ENCODE data around the gene DYNLT3.

Gene DYNLT3

GRCh38 chrX:37840931-37841330 is 6.4 kb downstream of the DYNLT3 start:
- no peak for DNase-seq (ENCODE audit: low spot score)

DNA sequence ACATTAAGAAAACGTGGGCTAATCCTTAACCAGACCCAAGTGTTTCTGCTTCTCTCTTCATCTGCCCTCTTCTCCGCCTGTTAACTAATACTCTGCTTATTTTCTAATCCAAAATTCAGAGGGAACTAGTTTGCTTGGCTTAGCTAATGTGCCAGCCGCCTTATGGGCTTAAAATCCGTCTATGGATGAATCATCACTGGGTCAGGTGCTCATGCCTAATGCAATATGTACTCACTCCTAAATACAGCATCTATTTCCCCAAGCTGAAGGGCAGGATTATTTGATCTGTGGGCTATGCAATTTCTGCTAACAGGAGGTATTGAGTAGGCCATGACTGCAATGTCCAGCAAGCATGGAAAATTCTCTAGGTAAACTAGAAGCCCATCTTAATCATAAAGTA is 12.4 kb downstream of the DYNLT3 start:
- DNase-seq (ENCODE audit: low spot score): no peak

DNA sequence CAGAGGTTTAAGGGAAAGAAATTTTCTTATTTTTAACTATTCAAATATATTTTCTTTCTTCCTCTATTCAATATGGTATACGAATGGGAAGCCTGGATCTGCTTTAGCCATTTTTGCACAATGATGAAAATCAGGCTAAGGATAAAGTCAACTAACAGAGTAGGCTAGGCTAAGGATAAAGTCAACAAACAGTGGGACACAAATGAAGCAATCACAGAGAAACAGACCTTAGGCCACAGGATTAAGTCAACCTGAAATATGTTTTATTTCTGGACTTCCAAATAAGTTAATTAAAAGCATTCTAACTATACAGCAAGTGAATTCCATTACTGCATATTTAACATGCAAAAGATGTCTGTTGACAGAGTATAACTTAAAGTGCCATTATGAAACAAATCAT is 17.0 kb downstream of the DYNLT3 start:
- no peak for DNase-seq (ENCODE audit: low spot score)

DNA sequence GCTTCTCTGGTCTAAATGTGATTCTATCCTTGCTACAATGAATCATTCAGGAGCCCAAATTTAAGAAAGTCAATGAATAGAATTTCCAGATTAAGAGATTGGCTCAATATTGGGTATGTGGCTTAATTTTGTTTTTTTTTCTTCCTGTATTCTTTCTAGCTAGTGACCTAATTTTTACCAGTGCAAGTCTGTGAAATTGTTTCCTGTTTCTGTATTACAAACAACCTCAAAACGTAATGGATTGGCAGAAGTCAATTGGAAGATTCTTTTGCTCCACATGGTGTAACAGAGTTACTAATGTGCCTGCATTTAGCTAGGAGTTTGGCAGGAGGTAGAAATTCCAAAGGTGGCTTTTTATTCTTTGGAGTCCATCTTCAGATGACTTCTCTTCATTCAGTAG is 17.6 kb downstream of the DYNLT3 start:
- no peak for DNase-seq (ENCODE audit: low spot score)

DNA sequence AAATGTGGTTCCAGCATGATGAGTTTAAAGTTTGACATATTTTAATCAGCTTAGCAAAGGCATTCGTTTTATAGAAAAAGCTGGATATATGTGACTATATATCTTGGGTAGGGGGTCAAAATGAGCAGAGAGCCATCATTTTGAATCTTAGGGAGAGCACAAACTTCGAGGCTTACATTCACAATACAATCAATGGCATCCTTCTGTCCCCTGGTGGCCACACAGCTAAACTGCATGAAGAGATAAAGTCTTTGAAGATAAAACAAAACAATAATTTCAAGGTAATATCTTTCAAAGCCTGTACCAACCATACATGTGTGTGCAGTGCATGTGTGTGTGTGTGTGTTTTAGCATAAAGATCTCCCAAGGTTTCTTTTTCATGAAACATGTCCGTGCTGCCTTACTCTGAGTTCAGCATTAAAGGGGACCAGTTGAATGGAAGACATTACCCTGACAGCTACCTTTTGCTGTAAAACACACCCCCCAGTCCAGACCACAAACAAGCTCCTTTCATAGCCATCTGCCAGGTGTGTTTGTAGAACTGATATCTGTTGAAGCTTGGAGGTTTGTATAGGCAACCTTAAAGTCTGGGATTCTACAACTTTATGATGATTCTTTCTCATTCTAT is 22.0 kb downstream of the DYNLT3 start:
- peak; percentile 60 for DNase-seq (ENCODE audit: low spot score)

DNA sequence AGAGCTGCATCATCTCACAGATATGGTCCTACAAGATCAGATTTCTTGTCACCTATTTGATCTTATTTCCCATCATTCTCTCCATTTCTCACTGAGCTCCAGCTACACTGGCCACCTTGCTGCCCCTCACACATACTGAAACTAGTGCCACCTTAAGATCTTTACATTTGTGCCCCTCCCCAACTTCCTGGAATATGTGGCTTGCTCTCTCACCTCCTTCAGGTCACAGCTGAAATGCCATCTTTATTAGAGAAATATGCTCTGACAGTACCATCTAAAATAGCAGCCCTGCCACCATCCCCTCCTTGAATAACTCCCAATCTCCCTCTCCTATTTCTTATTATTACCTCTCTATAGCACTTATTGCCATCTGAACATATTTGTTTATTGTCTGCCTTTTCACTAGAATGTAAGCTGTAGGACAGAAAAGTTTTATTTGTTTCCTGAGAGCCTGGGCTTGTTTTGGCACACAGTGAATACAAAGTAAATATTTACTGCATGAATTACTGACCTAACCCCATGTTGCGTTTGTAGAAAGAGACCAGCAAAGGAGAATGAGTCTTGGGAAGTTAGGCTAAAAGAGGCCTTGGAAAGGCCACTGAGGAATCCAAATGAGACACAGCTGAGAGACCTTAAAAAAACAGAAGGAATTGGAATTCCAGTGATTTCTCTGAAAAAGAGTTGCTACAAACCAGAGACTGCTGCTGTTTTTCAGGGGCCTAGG is 22.7 kb downstream of the DYNLT3 start:
- no peak for DNase-seq (ENCODE audit: low spot score)

DNA sequence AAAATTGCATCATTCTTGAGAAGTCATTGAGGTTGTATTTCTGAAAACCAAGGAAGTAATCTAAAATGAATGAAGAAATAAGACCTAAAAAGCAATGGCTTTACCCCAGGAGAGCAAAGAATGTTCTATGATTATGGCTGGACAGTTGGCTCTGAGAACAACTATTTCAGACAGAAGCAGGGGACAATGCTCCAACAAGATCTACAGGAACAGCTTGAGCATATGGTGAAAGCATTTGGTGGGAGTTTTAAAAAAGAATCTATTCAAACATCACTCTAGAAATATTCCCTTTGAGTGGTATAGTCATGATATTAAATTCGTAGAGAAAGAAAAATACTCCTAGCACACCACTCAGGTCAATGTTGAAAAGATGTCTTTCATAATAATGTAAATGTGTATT is 26.7 kb downstream of the DYNLT3 start:
- DNase-seq (ENCODE audit: low spot score): no peak

GRCh38 chrX:37818031-37818430 is 29.3 kb downstream of the DYNLT3 start:
- DNase-seq (ENCODE audit: low spot score): no peak

- DNase-seq (ENCODE audit: low spot score): no peak
Measured at GRCh38 chrX:37817579-37817978, 29.8 kb downstream of the DYNLT3 start.

- no peak for DNase-seq (ENCODE audit: low spot score)
Measured at GRCh38 chrX:37817176-37817575, 30.2 kb downstream of the DYNLT3 start.

- DNase-seq (ENCODE audit: low spot score): no peak
Measured at GRCh38 chrX:37816766-37817165, 30.6 kb downstream of the DYNLT3 start.

DNA sequence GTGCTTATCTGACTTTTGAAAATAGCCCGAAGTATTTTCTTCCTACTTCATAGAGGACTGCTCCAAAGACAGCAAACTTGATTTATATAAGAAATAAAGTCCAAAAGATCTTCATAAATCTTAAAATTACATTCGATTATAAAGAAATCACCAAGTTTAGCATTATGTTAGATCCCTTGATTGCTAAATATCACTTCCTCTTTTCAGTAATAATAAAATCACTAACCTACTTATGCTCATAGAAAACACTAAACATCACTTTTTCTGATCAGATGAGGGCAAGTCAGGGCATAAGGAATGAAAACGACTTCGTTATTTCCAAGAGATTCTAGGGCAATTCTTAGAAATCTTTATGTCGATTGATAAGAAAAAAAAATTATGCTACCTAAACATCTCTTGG is 32.0 kb downstream of the DYNLT3 start:
- no peak for DNase-seq (ENCODE audit: low spot score)

- no peak for DNase-seq (ENCODE audit: low spot score)
Measured at GRCh38 chrX:37813570-37813969, 33.8 kb downstream of the DYNLT3 start.

- DNase-seq (ENCODE audit: low spot score): no peak
Measured at GRCh38 chrX:37812110-37812509, 35.3 kb downstream of the DYNLT3 start.

GRCh38 chrX:37809970-37810369 is 37.4 kb downstream of the DYNLT3 start:
- no peak for DNase-seq (ENCODE audit: low spot score)

DNA sequence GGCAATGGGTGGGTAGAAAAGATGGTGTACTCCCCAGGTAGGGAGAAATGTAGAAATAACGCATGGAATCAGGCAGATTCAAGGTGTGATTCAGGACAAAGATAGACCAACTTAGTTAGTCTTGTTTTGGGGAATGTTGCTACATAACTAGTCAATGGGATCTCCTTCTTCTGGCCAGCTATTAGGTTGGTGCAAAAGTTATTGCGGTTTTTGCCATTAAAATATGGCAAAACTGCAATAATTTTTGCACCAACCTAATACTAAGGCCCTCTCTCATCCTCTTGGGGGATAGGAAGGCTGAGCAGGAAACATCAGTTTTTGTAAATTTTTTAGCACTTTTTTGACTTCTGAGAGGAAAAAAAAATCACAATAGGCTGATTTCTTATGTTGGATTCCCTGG is 44.3 kb downstream of the DYNLT3 start:
- no peak for DNase-seq (ENCODE audit: low spot score)

- no peak for DNase-seq (ENCODE audit: low spot score)
Measured at GRCh38 chrX:37802028-37802427, 45.3 kb downstream of the DYNLT3 start.

DNA sequence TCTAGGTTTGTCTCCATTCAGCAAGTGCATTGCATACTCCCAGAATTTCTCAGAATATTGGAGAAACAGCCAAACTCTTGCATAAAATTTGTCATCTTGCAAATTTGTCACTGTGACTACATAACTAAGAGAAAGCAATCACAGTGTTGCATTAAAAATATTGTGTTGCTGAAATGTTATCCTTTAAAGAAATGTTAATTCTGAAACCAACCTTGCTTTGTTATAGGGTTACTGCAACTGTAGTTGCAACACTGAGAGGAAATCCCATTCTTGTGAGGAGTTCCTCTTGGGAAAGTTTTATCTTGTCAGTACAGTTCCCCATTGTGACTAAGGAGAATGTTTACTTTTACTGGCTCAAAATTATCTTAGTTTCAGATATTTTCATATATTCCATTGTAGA is 46.7 kb downstream of the DYNLT3 start:
- DNase-seq (ENCODE audit: low spot score): no peak

- no peak for DNase-seq (ENCODE audit: low spot score)
Measured at GRCh38 chrX:37799936-37800335, 47.4 kb downstream of the DYNLT3 start.

DNA sequence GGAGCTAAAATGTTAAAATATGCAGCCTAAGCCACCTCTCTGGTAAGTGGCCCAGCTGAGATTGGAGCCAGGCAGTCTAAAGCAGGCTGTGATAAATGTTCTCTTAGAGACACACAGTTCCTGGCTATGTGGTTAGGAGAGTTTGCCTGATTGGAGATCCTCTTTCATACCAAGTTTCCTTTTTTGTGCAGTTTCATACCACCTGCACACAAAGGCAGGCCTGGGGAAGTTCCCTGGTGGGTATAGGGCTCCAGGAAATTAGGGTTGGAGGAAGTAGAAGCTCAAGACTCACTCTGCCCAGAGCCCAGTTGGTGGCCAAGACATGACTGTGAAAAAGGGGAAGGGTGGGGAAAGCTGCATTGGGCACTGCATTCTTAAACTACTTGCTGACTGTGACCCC is 50.6 kb downstream of the DYNLT3 start:
- DNase-seq (ENCODE audit: low spot score): no peak

DNA sequence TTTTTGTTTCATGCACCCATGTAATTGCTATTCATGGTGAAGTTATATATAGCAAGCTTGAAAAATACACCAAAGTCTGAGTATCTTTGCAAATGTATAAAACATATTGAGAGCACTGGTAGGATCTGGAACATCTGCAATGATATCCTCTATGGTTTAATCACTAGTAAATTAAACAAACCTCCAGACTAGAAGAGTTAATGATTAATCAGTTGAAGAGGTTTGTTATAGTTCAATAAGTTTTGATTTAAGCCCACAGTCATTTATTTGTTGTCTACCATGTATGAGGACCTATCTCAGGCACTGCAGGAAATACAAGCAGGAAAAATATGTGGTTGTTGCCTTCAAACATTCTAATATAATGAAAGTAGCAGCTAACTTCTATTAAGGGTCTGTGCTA is 51.1 kb downstream of the DYNLT3 start:
- DNase-seq (ENCODE audit: low spot score): no peak
